ENCODE data around the gene AOPEP.

GRCh38 chr9:94881940-94882339, 155.4 kb downstream of the AOPEP start:
- TF ChIP-seq CTCF (IDR thresholded peaks at IDR 0.05) = no peak
- TF ChIP-seq POLR2A (IDR thresholded peaks at IDR 0.05) = no peak
- TF ChIP-seq POLR2AphosphoS5 (IDR thresholded peaks at IDR 0.05; ENCODE audit: insufficient read depth in 1 of 2, low read depth in 1 of 2) = no peak
